HepG2 (cell line): ENCODE measurements around the gene PMVK. TPM values are rescaled to one million over a fixed set of nuclear protein-coding genes. Genes with fewer than 3 reads are reported as not detected.

Experiments used
- GABPB1 ChIP-seq: IDR thresholded peaks from 2 replicates; pipeline ENCODE4 v1.6.1; 2016; ENCODE audit warnings: mild to moderate bottlenecking, missing genetic modification reagents, moderate library complexity, missing compliant biosample characterization
- KLF16 ChIP-seq, 2 experiments: sonication (generic) in 1 of 2; formaldehyde crosslinking in 1 of 2; IDR thresholded peaks; 2 replicates each; pipeline versions ENCODE4 v1.6.1 to v1.8.0; 2016 to 2023; ENCODE audit warnings: missing genetic modification reagents in 2 of 2, missing compliant biosample characterization in 1 of 2
- MBD4 ChIP-seq: IDR thresholded peaks from 2 replicates; pipeline ENCODE4 v1.6.1; 2012; ENCODE audit warnings: low read length, inconsistent platforms, borderline replicate concordance
- MTF1 ChIP-seq: sonication (generic); formaldehyde crosslinking; IDR thresholded peaks from 2 replicates; pipeline ENCODE4 v1.5.0; 2020; ENCODE audit warnings: missing genetic modification reagents
- PHF21A ChIP-seq: sonication (generic); formaldehyde crosslinking; IDR thresholded peaks from 2 replicates; pipeline ENCODE4 v1.5.0; 2020; ENCODE audit warnings: mild to moderate bottlenecking, missing genetic modification reagents
- POLR2G ChIP-seq: fragments of 200-400 bp; formaldehyde crosslinking; IDR thresholded peaks from 2 replicates; pipeline ENCODE4 v1.6.1; 2018; ENCODE audit warnings: mild to moderate bottlenecking, low read depth, low read length, moderate library complexity
- SP4 ChIP-seq: sonication (generic); formaldehyde crosslinking; IDR thresholded peaks from 2 replicates; pipeline ENCODE4 v1.8.1; 2023; ENCODE audit warnings: mild to moderate bottlenecking, missing genetic modification reagents
- TBX3 ChIP-seq: fragments of 450-650 bp; IDR thresholded peaks from 2 replicates; pipeline ENCODE4 v1.6.1; 2017; ENCODE audit warnings: antibody characterized with exemption, mild to moderate bottlenecking, inconsistent platforms, borderline replicate concordance
- THAP11 ChIP-seq: IDR thresholded peaks from 2 replicates; pipeline ENCODE4 v1.6.1; 2016; ENCODE audit warnings: missing biosample characterization, missing genetic modification reagents
- ZBTB7B ChIP-seq: sonication (generic); formaldehyde crosslinking; IDR thresholded peaks from 2 replicates; pipeline ENCODE4 v1.4.0; 2020; ENCODE audit warnings: missing genetic modification reagents
- ZFAT ChIP-seq: sonication (generic); formaldehyde crosslinking; conservative IDR thresholded peaks from 2 replicates; pipeline ENCODE4 v1.8.1; 2023; ENCODE audit warnings: missing genetic modification reagents, inconsistent platforms
- ZKSCAN1 ChIP-seq: fragments of 150-350 bp; IDR thresholded peaks from 2 replicates; pipeline ENCODE4 v1.6.1; 2014; ENCODE audit warnings: low read length
- ZNF124 ChIP-seq: sonication (generic); formaldehyde crosslinking; IDR thresholded peaks from 2 replicates; pipeline ENCODE4 v1.4.0; 2020; ENCODE audit warnings: missing genetic modification reagents
- ZNF30 ChIP-seq: sonication (generic); formaldehyde crosslinking; IDR thresholded peaks from 2 replicates; pipeline ENCODE4 v1.5.0; 2020; ENCODE audit warnings: mild to moderate bottlenecking, missing genetic modification reagents
- ZNF331 ChIP-seq: sonication (generic); formaldehyde crosslinking; IDR thresholded peaks from 2 replicates; pipeline ENCODE4 v1.4.0; 2020; ENCODE audit warnings: missing genetic modification reagents
- ZNF354B ChIP-seq: sonication (generic); formaldehyde crosslinking; IDR thresholded peaks from 2 replicates; pipeline ENCODE4 v1.8.0; 2022; ENCODE audit warnings: mild to moderate bottlenecking, missing genetic modification reagents
- ZNF547 ChIP-seq: sonication (generic); formaldehyde crosslinking; IDR thresholded peaks from 2 replicates; pipeline ENCODE4 v1.5.1; 2020; ENCODE audit warnings: mild to moderate bottlenecking, missing genetic modification reagents
- ZNF619 ChIP-seq: sonication (generic); formaldehyde crosslinking; IDR thresholded peaks from 2 replicates; pipeline ENCODE4 v1.4.0; 2020; ENCODE audit warnings: mild to moderate bottlenecking, missing genetic modification reagents
- ZNF672 ChIP-seq: sonication (generic); formaldehyde crosslinking; IDR thresholded peaks from 2 replicates; pipeline ENCODE4 v1.8.1; 2022; ENCODE audit warnings: missing genetic modification reagents
- polyA plus RNA-seq, 8 experiments: library from polyadenylated mRNA; depleted of rRNA in 3 of 8; stranded (reverse) in 7 of 8; unstranded in 1 of 8; fragments of >200 nt; fragmentation: Illumina TruSeq in 4 of 8; extraction: Trizol in 4 of 8; gene quantifications; 2 replicates each; pipeline versions ENCODE4 v1.2.1 to v1.2.3, GENCODE V29; 2011 to 2016; ENCODE audit warnings: low read depth in 4 of 8, missing spikeins in 1 of 8, mixed read lengths in 1 of 8; ENCODE audit not compliant: insufficient read depth in 1 of 8
- total RNA-seq, 5 experiments: library from RNA; depleted of rRNA; stranded (reverse); fragments of >200 nt; fragmentation: Illumina TruSeq; extraction: Trizol; gene quantifications; 2 replicates each; pipeline ENCODE4 v1.2.3, GENCODE V29; 2016; ENCODE audit warnings: low read depth in 1 of 5
- TF ChIP-seq, protein P1 (sequence below): sonication (generic); formaldehyde crosslinking; conservative IDR thresholded peaks from 2 replicates; pipeline ENCODE4 v1.8.0; 2022; ENCODE audit warnings: missing genetic modification reagents
- TF ChIP-seq, protein P2 (sequence below): IDR thresholded peaks from 2 replicates; pipeline ENCODE4 v1.6.1; 2016; ENCODE audit warnings: missing compliant biosample characterization, missing genetic modification reagents, borderline replicate concordance
- TF ChIP-seq, protein P3 (sequence below), 2 experiments: sonication (generic) in 1 of 2; formaldehyde crosslinking in 1 of 2; IDR thresholded peaks; 2 replicates each; pipeline versions ENCODE4 v1.5.1 to v1.6.1; 2011 to 2020; ENCODE audit warnings: borderline replicate concordance in 1 of 2, low read depth in 1 of 2, low read length in 1 of 2, mild to moderate bottlenecking in 1 of 2, missing genetic modification reagents in 1 of 2, moderate library complexity in 1 of 2
- TF ChIP-seq, protein P4 (sequence below): sonication (generic); formaldehyde crosslinking; IDR thresholded peaks from 2 replicates; pipeline ENCODE4 v1.5.0; 2020; ENCODE audit warnings: mild to moderate bottlenecking, missing genetic modification reagents, borderline replicate concordance

The PMVK gene
- total and polyA plus RNA-seq, 2 of the 13 experiments (the other 11 are each of a cell fraction or from before 2014, with no cell fraction given) = 3.9 to 12.6 TPM

DNA sequence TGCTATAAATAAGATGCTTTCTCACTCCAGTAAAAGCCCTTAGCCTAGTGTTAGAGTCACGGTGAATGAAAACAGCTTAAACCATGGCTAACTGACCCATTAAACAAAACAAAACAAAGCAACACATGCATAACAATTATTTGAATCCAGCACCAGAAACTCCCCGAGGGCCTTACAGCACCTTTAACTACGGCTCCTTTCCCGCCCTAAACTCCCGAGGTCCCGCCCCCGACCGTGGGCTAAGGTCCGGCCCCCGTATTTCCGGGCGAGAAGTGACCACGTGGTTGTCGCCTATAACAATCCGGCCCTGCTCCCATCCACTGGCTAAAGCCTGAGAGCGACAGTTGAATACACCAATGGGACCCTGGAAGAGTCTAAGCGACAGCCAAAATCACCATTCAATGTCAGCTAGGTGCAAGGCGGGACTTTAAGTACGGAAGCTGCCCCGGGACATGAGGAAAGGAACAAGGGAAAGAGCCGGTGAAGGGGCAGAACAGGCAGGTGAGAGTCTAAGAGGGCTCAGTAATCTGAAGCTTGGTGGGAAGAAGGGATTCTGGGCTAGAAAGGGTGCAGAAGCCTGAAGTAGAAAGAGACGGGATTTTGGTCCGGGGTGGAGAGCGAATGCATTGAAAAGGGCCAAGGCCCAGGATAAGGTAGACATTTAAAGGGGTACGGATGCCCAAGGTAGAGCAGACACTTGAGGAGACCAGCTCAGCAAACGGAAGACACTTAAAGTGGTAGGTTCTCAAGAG lies 46.6 kb upstream of the PMVK start, which contains the start of gene FLAD1 (continued):
- peak; percentile 74; the same call in 1 of the 2 replicates for TF ChIP-seq ZNF124 (CRISPR knock-in tag)
- TF ChIP-seq PHF21A (CRISPR knock-in tag) = peak; percentile 71
- TF ChIP-seq, protein P1, sequence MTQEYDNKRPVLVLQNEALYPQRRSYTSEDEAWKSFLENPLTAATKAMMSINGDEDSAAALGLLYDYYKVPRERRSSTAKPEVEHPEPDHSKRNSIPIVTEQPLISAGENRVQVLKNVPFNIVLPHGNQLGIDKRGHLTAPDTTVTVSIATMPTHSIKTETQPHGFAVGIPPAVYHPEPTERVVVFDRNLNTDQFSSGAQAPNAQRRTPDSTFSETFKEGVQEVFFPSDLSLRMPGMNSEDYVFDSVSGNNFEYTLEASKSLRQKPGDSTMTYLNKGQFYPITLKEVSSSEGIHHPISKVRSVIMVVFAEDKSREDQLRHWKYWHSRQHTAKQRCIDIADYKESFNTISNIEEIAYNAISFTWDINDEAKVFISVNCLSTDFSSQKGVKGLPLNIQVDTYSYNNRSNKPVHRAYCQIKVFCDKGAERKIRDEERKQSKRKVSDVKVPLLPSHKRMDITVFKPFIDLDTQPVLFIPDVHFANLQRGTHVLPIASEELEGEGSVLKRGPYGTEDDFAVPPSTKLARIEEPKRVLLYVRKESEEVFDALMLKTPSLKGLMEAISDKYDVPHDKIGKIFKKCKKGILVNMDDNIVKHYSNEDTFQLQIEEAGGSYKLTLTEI (CRISPR knock-in tag) = no peak
- peak; percentile 90 for TF ChIP-seq THAP11 (CRISPR knock-in tag)
- TF ChIP-seq ZFAT = no peak
- peak; percentile 82; the same call in 1 of the 2 replicates for TF ChIP-seq TBX3
- TF ChIP-seq ZNF672 (CRISPR knock-in tag) = no peak
- 0 out of 2 replicates have a peak, but pooled peaks have one; percentile 44 for TF ChIP-seq ZNF354B (CRISPR knock-in tag)
- TF ChIP-seq ZNF331 = peak; percentile 26; the same call in 1 of the 2 replicates
- TF ChIP-seq MBD4 = no peak
- TF ChIP-seq KLF16 (CRISPR knock-in tag; IDR thresholded peaks at IDR 0.05) = peak in 1 of 2 experiments; percentile 52; a peak in 1 of 4 replicates
- TF ChIP-seq ZNF30 (CRISPR knock-in tag) = no peak
- peak; percentile 37; the same call in 1 of the 2 replicates for TF ChIP-seq SP4 (CRISPR knock-in tag)
- TF ChIP-seq, protein P2, sequence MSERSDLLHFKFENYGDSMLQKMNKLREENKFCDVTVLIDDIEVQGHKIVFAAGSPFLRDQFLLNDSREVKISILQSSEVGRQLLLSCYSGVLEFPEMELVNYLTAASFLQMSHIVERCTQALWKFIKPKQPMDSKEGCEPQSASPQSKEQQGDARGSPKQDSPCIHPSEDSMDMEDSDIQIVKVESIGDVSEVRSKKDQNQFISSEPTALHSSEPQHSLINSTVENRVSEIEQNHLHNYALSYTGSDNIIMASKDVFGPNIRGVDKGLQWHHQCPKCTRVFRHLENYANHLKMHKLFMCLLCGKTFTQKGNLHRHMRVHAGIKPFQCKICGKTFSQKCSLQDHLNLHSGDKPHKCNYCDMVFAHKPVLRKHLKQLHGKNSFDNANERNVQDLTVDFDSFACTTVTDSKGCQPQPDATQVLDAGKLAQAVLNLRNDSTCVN (CRISPR knock-in tag) = peak; percentile 54; the same call in 1 of the 2 replicates
- TF ChIP-seq, protein P3, sequence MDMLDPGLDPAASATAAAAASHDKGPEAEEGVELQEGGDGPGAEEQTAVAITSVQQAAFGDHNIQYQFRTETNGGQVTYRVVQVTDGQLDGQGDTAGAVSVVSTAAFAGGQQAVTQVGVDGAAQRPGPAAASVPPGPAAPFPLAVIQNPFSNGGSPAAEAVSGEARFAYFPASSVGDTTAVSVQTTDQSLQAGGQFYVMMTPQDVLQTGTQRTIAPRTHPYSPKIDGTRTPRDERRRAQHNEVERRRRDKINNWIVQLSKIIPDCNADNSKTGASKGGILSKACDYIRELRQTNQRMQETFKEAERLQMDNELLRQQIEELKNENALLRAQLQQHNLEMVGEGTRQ (IDR thresholded peaks at IDR 0.05; ENCODE audit: low read depth, low read length) = peak; percentile 78
- TF ChIP-seq, protein P3 (CRISPR knock-in tag; IDR thresholded peaks at IDR 0.05; ENCODE audit: borderline replicate concordance) = peak; percentile 93; the same call in 1 of the 2 replicates
- TF ChIP-seq ZNF547 (CRISPR knock-in tag) = no peak
- 0 out of 2 replicates have a peak, but pooled peaks have one; percentile 31 for TF ChIP-seq ZBTB7B
- peak; percentile 97 for TF ChIP-seq GABPB1 (CRISPR knock-in tag)
- TF ChIP-seq, protein P4, sequence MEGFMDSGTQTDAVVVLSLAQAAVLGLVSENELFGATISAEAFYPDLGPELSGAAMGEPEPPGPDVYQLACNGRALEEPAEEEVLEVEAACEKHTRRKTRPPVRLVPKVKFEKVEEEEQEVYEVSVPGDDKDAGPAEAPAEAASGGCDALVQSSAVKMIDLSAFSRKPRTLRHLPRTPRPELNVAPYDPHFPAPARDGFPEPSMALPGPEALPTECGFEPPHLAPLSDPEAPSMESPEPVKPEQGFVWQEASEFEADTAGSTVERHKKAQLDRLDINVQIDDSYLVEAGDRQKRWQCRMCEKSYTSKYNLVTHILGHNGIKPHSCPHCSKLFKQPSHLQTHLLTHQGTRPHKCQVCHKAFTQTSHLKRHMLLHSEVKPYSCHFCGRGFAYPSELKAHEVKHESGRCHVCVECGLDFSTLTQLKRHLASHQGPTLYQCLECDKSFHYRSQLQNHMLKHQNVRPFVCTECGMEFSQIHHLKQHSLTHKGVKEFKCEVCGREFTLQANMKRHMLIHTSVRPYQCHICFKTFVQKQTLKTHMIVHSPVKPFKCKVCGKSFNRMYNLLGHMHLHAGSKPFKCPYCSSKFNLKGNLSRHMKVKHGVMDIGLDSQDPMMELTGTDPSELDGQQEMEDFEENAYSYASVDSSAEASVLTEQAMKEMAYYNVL (CRISPR knock-in tag) = peak; percentile 78; the same call in 1 of the 2 replicates
- no peak for TF ChIP-seq MTF1 (CRISPR knock-in tag)
- TF ChIP-seq POLR2G = peak; percentile 76
- no peak for TF ChIP-seq ZNF619 (CRISPR knock-in tag)
- no peak for TF ChIP-seq ZKSCAN1
